ENCODE results near the gene MMP14. TPM values are rescaled to one million over a fixed set of nuclear protein-coding genes. Genes with fewer than 3 reads are reported as not detected.
"Not testable (repeated sequence)": the region's sequence is repeated elsewhere in the genome, so short reads cannot be mapped to it uniquely, and the experiment has no call there.

Gene MMP14
- total RNA-seq, 1 experiment from 2014 or later: 117 TPM

DNA sequence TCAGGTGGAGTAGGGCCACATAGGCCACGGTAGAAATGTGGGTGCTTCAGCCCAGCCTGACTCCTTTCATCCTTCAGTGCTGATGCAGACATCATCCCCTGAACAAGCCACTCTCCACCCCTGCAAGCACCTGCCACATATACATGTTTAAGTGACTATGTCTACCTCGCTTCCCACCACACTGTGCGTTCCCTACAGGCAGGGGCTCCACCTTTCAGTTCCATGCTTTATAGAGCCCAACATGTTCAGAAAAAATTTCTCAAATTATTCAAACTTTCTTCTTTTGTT lies 32.8 kb upstream of the MMP14 start:
- Histone ChIP-seq H3K27ac (no peak overlapping the region), H3K27me3 (replicated peaks) (no peaks in the 10 kb centered on the region), H3K4me3 (no peak overlapping the region), H3K9me3 (replicated peaks) (no peaks in the 10 kb centered on the region), H3K4me1 (replicated peaks) (no peaks in the 10 kb centered on the region), H3K36me3 (no peaks in the 10 kb centered on the region)
- DNase-seq (ENCODE audit: low read depth in 1 of 2, low spot score in 2 of 2): no peak

DNA sequence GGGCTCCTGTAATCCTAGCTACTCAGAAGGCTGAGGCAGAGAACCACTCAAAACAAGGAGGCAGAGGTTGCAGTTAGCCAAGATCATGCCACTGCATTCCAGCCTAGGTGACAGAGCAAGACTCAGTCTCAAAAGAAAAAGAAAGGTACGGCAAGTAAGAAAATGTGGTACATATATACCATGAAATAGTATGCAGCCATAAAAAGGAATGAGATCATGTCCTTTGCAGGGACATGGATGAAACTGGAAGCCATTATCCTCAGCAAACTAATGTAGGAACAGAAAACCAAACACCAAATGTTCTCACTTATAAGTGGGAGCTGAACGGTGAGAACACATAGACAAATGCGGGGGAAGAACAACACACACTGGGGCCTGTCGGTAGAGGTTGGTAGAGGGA lies 31.1 kb upstream of the MMP14 start:
- not testable (repeated sequence) for H3K27ac ChIP-seq; H3K4me1 ChIP-seq (replicated peaks); DNase-seq (ENCODE audit: low read depth in 1 of 2, low spot score in 2 of 2)

GRCh38 chr14:22807432-22808087 lies 28.8 kb upstream of the MMP14 start:
- Histone ChIP-seq H3K36me3 (no peaks in the 10 kb centered on the region), H3K4me1 (replicated peaks) (no peaks in the 10 kb centered on the region), H3K27me3 (replicated peaks) (no peaks in the 10 kb centered on the region), H3K27ac (no peak overlapping the region), H3K4me3 (no peak overlapping the region), H3K9me3 (replicated peaks) (no peaks in the 10 kb centered on the region)
- no peak for DNase-seq (ENCODE audit: low read depth in 1 of 2, low spot score in 2 of 2)

More for the DNA sequence above, 31.1 kb upstream of the MMP14 start:
- not testable (repeated sequence) for H3K36me3 ChIP-seq; H3K27me3 ChIP-seq (replicated peaks); H3K9me3 ChIP-seq (replicated peaks); H3K4me3 ChIP-seq

- no peak overlapping the region for H3K27ac ChIP-seq
- no peak for DNase-seq (ENCODE audit: low read depth in 1 of 2, low spot score in 2 of 2)
- no peaks in the 10 kb centered on the region for H3K27me3 ChIP-seq (replicated peaks)
- no peak overlapping the region for H3K4me3 ChIP-seq
- H3K9me3 ChIP-seq (replicated peaks): no peaks in the 10 kb centered on the region
- no peaks in the 10 kb centered on the region for H3K36me3 ChIP-seq
- H3K4me1 ChIP-seq (replicated peaks): no peaks in the 10 kb centered on the region
Measured at GRCh38 chr14:22808388-22809209, 27.8 kb upstream of the MMP14 start.

GRCh38 chr14:22811722-22812121 lies 24.7 kb upstream of the MMP14 start:
- DNase-seq (ENCODE audit: low read depth in 1 of 2, low spot score in 2 of 2): no peak
- H3K27me3 ChIP-seq (replicated peaks): no peaks in the 10 kb centered on the region
- H3K4me1 ChIP-seq (replicated peaks): no peaks in the 10 kb centered on the region
- no peak overlapping the region for H3K4me3 ChIP-seq
- H3K36me3 ChIP-seq: no peaks in the 10 kb centered on the region
- H3K27ac ChIP-seq: no peak overlapping the region
- H3K9me3 ChIP-seq (replicated peaks): no peaks in the 10 kb centered on the region

- Histone ChIP-seq H3K4me3 (no peak overlapping the region), H3K9me3 (replicated peaks) (no peaks in the 10 kb centered on the region)
- DNase-seq (ENCODE audit: low read depth in 1 of 2, low spot score in 2 of 2): no peak
Measured at GRCh38 chr14:22812744-22813143, 23.6 kb upstream of the MMP14 start.

DNA sequence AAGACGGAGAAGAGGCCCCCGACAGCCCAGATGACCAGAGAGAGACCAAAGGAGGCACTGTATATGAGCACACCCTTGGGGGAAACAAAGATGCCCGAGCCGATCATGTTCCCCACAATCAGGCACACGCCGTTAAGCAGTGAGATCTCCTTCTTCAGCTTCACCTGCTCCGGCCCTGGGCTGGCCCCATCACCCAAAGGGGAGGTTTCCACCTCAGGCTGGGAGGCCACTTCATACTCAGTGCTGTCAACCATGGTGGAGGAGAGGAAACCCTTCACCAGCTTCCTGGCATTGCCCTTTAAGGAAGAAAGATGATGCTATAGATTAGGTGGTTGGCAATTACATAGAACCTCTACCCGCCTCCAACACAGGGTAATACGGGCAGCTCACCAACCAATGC lies 23.2 kb upstream of the MMP14 start:
- Histone ChIP-seq H3K27me3 (replicated peaks) (no peaks in the 10 kb centered on the region), H3K9me3 (replicated peaks) (no peaks in the 10 kb centered on the region), H3K36me3 (no peaks in the 10 kb centered on the region), H3K4me1 (replicated peaks) (peaks cover 6% of the 10 kb centered on the region; the same call in 1 of the 2 replicates), H3K27ac (no peak overlapping the region), H3K4me3 (no peak overlapping the region)
- DNase-seq (ENCODE audit: low read depth in 1 of 2, low spot score in 2 of 2): no peak

More at GRCh38 chr14:22812744-22813143, 23.6 kb upstream of the MMP14 start:
- H3K27ac ChIP-seq: no peak overlapping the region
- no peaks in the 10 kb centered on the region for H3K36me3 ChIP-seq
- H3K4me1 ChIP-seq (replicated peaks): peaks cover 4% of the 10 kb centered on the region; the same call in 1 of the 2 replicates
- H3K27me3 ChIP-seq (replicated peaks): no peaks in the 10 kb centered on the region

DNA sequence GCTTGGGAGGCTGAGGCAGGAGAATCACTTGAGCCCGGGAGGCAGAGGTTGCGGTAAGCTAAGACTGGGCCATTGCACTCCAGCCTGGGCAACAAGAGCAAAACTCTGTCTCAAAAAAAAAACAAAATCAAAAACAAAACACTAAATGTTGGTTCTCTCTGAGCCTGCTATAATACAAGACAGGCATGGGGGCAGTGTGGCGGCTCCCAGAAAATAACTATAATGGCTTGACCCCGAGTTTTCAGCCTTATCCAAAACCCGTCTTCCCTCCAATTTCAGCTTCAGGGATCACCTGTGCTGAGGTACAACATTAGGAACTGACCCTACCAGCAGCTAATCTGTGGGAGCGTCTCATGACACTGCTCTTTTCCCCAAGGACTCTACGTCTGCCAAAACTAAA lies 22.0 kb upstream of the MMP14 start:
- Histone ChIP-seq H3K4me3 (no peak overlapping the region), H3K36me3 (no peaks in the 10 kb centered on the region), H3K4me1 (replicated peaks) (peaks cover 14% of the 10 kb centered on the region), H3K9me3 (replicated peaks) (no peaks in the 10 kb centered on the region), H3K27ac (no peak overlapping the region), H3K27me3 (replicated peaks) (no peaks in the 10 kb centered on the region)
- DNase-seq (ENCODE audit: low read depth in 1 of 2, low spot score in 2 of 2): no peak

DNA sequence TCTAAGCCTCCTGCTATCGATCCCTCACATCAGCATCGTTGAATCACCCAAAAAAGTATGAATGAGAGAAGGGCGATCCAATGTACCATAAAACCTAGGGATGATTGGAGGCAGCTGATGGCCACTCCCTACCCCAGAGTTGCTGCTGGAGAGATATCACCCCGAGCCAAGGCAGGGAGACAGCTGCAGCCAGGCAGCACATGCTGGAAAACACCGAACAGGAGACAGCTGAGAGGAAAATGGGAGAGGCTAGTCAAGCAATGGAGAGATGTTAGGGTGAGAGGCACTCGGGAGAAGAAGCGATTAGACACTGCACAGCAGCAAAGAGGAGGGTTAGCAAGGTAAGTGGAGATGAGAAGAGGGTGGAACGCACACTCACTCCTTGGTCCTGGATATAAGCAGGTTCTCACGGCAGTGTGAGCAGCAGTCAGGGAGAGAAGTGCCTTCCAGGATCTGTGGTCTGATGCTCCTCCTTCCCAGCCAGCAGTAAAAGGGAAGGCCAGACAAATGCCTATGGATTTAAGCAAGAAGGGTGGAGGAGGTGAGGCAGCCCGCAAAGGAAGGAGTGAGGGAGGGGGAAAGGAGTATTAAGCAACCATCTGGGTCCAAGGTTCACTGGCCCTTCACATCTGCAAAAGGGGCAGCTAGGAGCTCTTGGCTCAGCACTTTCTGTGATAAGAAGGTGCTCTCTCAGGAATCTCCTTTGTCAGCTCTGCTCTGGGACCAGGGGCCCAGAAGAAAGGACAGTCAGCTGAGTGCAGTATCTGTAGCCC lies 21.3 kb upstream of the MMP14 start, which contains the start of gene SLC7A7:
SLC7A7 (minus strand) TSS at position 495 of the 773 bp plus-strand sequence. CDS start 2,037 bp downstream, outside the sequence.
- H3K4me3 ChIP-seq: no peak within 1 kb of the TSS
- H3K27me3 ChIP-seq (replicated peaks): no peaks in the 10 kb centered on the region
- H3K9me3 ChIP-seq (replicated peaks): no peaks in the 10 kb centered on the region
- H3K36me3 ChIP-seq: no peaks in the 10 kb centered on the region
- peaks cover 21% of the 10 kb centered on the region for H3K4me1 ChIP-seq (replicated peaks)
- no peak for DNase-seq (ENCODE audit: low read depth in 1 of 2, low spot score in 2 of 2)
- H3K27ac ChIP-seq: no peak within 1 kb of the TSS

- H3K27me3 ChIP-seq (replicated peaks): no peaks in the 10 kb centered on the region
- H3K36me3 ChIP-seq: no peaks in the 10 kb centered on the region
- peak in 1 of 2 experiments; percentile 63 for DNase-seq (ENCODE audit: low read depth in 1 of 2, low spot score in 2 of 2)
- H3K27ac ChIP-seq: peak overlapping the region; percentile 24; the same call in 1 of the 2 replicates
- peak overlapping the region; percentile 21 for H3K4me3 ChIP-seq
- H3K4me1 ChIP-seq (replicated peaks): peaks cover 32% of the 10 kb centered on the region
- no peaks in the 10 kb centered on the region for H3K9me3 ChIP-seq (replicated peaks)
Measured at GRCh38 chr14:22819151-22819988, 17.0 kb upstream of the MMP14 start.

DNA sequence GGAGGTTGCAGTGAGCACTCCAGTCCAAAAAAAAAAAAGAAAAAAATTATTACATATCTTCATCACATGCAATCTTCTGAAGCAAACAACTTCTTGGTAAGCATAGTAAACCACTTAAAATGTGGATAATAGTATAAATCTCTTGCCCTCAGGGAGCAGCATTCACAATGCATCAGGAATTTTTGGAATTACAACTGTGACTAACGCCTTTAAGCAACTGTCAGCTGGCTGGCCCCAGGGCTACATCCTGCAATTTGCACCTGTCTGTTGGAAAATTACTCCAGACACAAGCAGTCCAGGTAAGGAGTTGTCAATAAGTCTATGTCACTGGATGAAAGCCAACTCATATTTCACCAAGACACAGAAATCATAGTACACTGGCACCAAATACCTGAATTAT lies 15.7 kb upstream of the MMP14 start:
- Histone ChIP-seq H3K36me3 (no peaks in the 10 kb centered on the region), H3K4me1 (replicated peaks) (peaks cover 40% of the 10 kb centered on the region), H3K9me3 (replicated peaks) (no peaks in the 10 kb centered on the region), H3K27ac (no peak overlapping the region), H3K27me3 (replicated peaks) (no peaks in the 10 kb centered on the region), H3K4me3 (no peak overlapping the region)
- DNase-seq (ENCODE audit: low read depth in 1 of 2, low spot score in 2 of 2): no peak

GRCh38 chr14:22821193-22822015 lies 15.0 kb upstream of the MMP14 start:
- no peak overlapping the region for H3K27ac ChIP-seq
- H3K9me3 ChIP-seq (replicated peaks): no peaks in the 10 kb centered on the region
- H3K27me3 ChIP-seq (replicated peaks): no peaks in the 10 kb centered on the region
- no peaks in the 10 kb centered on the region for H3K36me3 ChIP-seq
- H3K4me1 ChIP-seq (replicated peaks): peaks cover 40% of the 10 kb centered on the region
- no peak for DNase-seq (ENCODE audit: low read depth in 1 of 2, low spot score in 2 of 2)
- H3K4me3 ChIP-seq: no peak overlapping the region
